Liver (tissue), 3 donors: ENCODE data around the gene ZCCHC14.

Experiments
- CTCF ChIP-seq: fragments of 150-350 bp; IDR thresholded peaks from 2 replicates; pipeline ENCODE4 v1.5.1; 2017; ENCODE audit warnings: improper control_type of control experiment, low read depth, low read length; ENCODE audit not compliant: missing input control
- HNF4A ChIP-seq, 2 donors: conservative IDR thresholded peaks; 2 replicates each; pipeline ENCODE4 v1.6.1; 2016; ENCODE audit warnings: antibody characterized with exemption in 2 of 2, mild to moderate bottlenecking in 2 of 2
- TAF1 ChIP-seq: conservative IDR thresholded peaks from 2 replicates; pipeline ENCODE4 v1.6.1; 2016; ENCODE audit warnings: antibody characterized with exemption, mild to moderate bottlenecking
- donor health status: healthy.
- donor health status: healthy.

- TF ChIP-seq TAF1 (peak; percentile 42), CTCF (no peak), HNF4A (conservative IDR thresholded peaks at IDR 0.05) (no peak)
Observed at GRCh38 chr16:87536795-87537142, 43.9 kb upstream of the ZCCHC14 start.
